ENCODE data around the gene GGT1.
"Not testable (repeated sequence)": the region's sequence is repeated elsewhere in the genome, so short reads cannot be mapped to it uniquely, and the experiment has no call there.

GGT1 gene

DNA sequence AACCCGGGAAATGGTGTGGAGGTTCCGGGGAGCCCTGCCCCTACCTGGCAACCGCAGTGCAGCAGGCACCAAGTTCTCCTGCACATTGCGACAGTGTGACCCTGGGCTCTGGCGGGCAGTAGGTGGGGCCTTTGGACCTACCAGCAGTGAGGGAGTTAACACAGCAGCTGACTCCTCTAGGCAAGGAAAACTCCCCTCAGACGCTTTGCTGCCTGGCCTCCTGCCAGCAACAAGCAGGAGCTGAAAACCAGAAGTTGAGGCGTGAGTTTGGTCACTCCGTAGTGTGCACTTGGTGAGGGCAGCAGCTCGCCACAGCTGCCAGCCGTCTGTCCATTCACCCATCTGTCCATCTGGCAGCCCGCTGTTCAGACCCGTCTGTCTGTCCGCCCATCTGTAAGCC, 29.6 kb downstream of the GGT1 start:
- H3K79me2 ChIP-seq (ENCODE audit: low read length); H3F3A ChIP-seq (ENCODE audit: insufficient read depth, low read length); H3K4me2 ChIP-seq (ENCODE audit: low read depth, low read length); H3K4me1 ChIP-seq (ENCODE audit: low read length); H3K27me3 ChIP-seq (replicated peaks; ENCODE audit: insufficient read depth, low read length); H2AFZ ChIP-seq (ENCODE audit: low read length); H3K4me3 ChIP-seq (ENCODE audit: low read length); H3K36me3 ChIP-seq (replicated peaks; ENCODE audit: insufficient read depth, low read length); H3K27ac ChIP-seq (ENCODE audit: low read length); H3K9me2 ChIP-seq (replicated peaks; ENCODE audit: insufficient read depth, low read length); H4K20me1 ChIP-seq (ENCODE audit: insufficient read depth, low read length); DNase-seq; H3K9me3 ChIP-seq (replicated peaks; ENCODE audit: insufficient read depth, low read length); H3K9ac ChIP-seq (ENCODE audit: low read length): not testable (repeated sequence)

DNA sequence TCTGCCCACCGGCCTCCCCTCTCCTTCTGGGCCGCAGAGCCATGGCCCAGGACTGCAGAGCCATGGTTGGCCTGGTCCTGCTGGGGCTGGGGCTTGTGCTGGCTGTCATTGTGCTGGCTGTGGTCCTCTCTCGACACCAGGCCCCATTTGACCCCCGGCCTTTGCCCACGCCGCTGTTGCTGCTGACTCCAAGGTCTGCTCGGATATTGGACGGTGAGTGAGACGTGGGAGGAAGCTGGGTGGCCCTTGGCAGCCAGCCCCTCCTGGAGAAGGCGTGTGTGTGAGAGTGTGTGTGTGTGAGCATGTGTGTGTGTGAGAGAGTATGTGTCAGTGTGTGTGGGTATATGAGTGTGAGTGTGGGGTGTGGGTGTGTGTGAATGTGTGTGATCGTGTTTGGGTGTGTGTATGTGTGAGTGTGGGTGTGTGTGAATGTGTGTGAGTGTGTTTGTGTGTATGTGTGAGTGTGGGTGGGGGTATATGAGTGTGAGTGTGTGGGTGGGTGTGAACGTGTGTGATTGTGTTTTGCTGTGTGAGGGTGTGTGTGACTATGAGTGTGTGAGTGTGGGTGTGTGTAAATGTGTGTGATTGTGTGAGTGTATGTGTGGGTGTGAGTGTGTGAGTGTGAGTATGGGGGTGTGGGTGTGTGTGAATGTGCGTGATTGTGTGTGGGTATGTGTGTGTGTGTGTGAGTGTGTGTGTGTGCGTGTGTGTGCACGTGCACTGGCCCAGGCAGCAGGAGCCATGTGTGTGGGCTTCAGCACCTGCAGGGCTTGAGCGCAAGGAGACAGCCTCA, 30.4 kb downstream of the GGT1 start:
- not testable (repeated sequence) for H3K4me1 ChIP-seq (ENCODE audit: low read length); H3K4me3 ChIP-seq (ENCODE audit: low read length); H3K9me3 ChIP-seq (replicated peaks; ENCODE audit: insufficient read depth, low read length); H3K27ac ChIP-seq (ENCODE audit: low read length); DNase-seq; H3K9me2 ChIP-seq (replicated peaks; ENCODE audit: insufficient read depth, low read length); H3K4me2 ChIP-seq (ENCODE audit: low read depth, low read length); H2AFZ ChIP-seq (ENCODE audit: low read length); H3K79me2 ChIP-seq (ENCODE audit: low read length); H3F3A ChIP-seq (ENCODE audit: insufficient read depth, low read length); H4K20me1 ChIP-seq (ENCODE audit: insufficient read depth, low read length); H3K36me3 ChIP-seq (replicated peaks; ENCODE audit: insufficient read depth, low read length); H3K27me3 ChIP-seq (replicated peaks; ENCODE audit: insufficient read depth, low read length); H3K9ac ChIP-seq (ENCODE audit: low read length)

DNA sequence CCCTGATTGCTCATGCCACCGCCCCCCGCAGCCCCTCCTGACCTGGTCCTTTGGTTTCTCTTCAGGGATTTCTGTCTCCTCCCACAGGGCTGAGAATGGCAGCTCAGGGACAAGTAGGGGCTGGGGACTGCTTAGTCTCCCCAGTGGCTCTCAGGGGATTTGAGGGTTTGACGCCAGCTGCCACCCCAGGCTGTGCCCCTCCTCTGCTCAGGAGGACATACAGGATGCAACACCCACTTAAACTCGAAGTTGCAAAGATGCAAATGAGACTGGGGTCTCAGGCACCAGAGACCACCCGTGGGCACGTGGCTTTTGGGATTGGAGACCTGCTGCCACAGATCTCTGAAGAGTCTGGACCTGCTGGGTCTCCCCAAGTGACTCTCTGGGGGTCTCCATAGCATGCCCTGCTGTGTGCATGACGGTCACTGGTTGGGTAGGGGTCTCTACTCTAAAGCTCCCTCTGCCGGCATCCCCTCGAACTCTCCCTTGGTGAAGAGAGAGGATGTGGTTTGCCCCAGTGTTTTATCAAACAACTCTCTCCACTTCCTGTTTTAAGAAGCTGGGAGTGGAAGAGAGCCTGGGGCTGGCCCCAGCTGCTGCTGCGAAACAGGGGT, 31.9 kb downstream of the GGT1 start:
- H3K4me3 ChIP-seq (ENCODE audit: low read length); DNase-seq; H3K9me3 ChIP-seq (replicated peaks; ENCODE audit: insufficient read depth, low read length): not testable (repeated sequence)

DNA sequence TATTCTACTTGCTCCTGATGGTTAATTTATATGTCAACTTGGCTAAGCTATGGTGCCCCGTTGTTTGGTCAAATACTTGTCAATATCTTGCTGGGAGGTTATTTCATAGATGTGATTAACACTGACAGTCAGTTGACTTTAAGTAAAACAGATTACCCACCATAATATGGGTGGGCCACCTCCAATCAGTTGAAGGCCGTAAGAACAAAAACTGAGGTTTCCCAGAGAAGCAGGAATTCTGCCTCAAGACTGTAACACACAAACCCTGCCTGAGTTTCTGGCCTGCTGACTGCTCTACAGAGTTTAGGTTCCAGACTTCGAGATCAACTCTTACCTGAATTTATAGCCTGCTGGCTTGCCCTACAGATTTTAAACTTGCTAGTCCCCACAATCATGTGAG, 33.5 kb downstream of the GGT1 start:
- not testable (repeated sequence) for H3K9me3 ChIP-seq (replicated peaks; ENCODE audit: insufficient read depth, low read length); H3K79me2 ChIP-seq (ENCODE audit: low read length); DNase-seq; H3K4me3 ChIP-seq (ENCODE audit: low read length); H3K4me2 ChIP-seq (ENCODE audit: low read depth, low read length); H3K9me2 ChIP-seq (replicated peaks; ENCODE audit: insufficient read depth, low read length); H4K20me1 ChIP-seq (ENCODE audit: insufficient read depth, low read length); H3K27me3 ChIP-seq (replicated peaks; ENCODE audit: insufficient read depth, low read length); H3K36me3 ChIP-seq (replicated peaks; ENCODE audit: insufficient read depth, low read length); H3K27ac ChIP-seq (ENCODE audit: low read length); H2AFZ ChIP-seq (ENCODE audit: low read length); H3F3A ChIP-seq (ENCODE audit: insufficient read depth, low read length); H3K9ac ChIP-seq (ENCODE audit: low read length); H3K4me1 ChIP-seq (ENCODE audit: low read length)

More for the DNA sequence above, 31.9 kb downstream of the GGT1 start:
- not testable (repeated sequence) for H4K20me1 ChIP-seq (ENCODE audit: insufficient read depth, low read length); H3K9me2 ChIP-seq (replicated peaks; ENCODE audit: insufficient read depth, low read length); H3K4me1 ChIP-seq (ENCODE audit: low read length); H3F3A ChIP-seq (ENCODE audit: insufficient read depth, low read length); H2AFZ ChIP-seq (ENCODE audit: low read length); H3K27ac ChIP-seq (ENCODE audit: low read length); H3K79me2 ChIP-seq (ENCODE audit: low read length); H3K9ac ChIP-seq (ENCODE audit: low read length); H3K4me2 ChIP-seq (ENCODE audit: low read depth, low read length); H3K27me3 ChIP-seq (replicated peaks; ENCODE audit: insufficient read depth, low read length); H3K36me3 ChIP-seq (replicated peaks; ENCODE audit: insufficient read depth, low read length)

DNA sequence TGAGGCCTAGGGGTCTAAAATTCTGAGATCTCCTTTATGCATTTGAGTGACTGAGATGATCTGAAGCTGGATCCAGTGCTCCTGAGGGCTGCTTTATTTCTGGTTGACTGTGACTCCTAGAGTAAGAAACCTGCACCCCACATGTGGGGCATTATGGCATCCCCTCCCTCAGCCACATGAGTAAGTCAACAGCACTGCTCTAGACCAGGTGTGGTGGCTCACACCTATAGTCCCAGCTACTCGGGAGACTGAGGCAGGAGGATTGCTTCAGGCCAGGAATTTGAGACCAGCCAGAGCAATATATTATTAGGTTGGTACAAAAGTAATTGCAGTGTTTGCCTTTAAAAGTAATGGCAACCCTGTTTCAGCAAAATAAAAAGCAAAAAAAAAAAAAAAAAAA, 39.3 kb downstream of the GGT1 start:
- H3K27me3 ChIP-seq (replicated peaks; ENCODE audit: insufficient read depth, low read length); H3K9ac ChIP-seq (ENCODE audit: low read length); H3F3A ChIP-seq (ENCODE audit: insufficient read depth, low read length); H3K36me3 ChIP-seq (replicated peaks; ENCODE audit: insufficient read depth, low read length); H3K27ac ChIP-seq (ENCODE audit: low read length); H3K79me2 ChIP-seq (ENCODE audit: low read length); H4K20me1 ChIP-seq (ENCODE audit: insufficient read depth, low read length); DNase-seq; H3K4me2 ChIP-seq (ENCODE audit: low read depth, low read length); H3K9me2 ChIP-seq (replicated peaks; ENCODE audit: insufficient read depth, low read length); H3K4me3 ChIP-seq (ENCODE audit: low read length); H3K9me3 ChIP-seq (replicated peaks; ENCODE audit: insufficient read depth, low read length); H2AFZ ChIP-seq (ENCODE audit: low read length); H3K4me1 ChIP-seq (ENCODE audit: low read length): not testable (repeated sequence)

DNA sequence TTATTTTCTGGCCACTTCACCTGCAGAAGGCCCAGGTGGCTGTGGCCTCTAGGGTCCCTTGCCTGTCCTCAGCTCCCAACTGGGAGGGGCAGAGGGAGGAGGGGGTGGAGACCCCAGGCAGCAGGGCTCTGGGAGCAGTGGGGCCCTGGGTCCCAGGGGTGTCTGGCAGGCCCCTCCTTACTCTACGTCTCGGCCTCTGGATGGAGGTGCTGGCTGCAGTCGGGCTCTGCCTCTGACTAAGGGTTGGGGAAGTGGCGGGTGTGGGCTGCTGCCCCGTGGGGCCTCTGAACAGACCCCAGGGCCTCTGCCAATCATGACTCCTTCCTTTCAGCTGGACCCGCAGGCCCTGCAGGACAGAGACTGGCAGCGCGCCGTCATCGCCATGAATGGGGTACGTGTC, 41.4 kb downstream of the GGT1 start:
- not testable (repeated sequence) for H3K9me3 ChIP-seq (replicated peaks; ENCODE audit: insufficient read depth, low read length); H3K4me2 ChIP-seq (ENCODE audit: low read depth, low read length); H3K27ac ChIP-seq (ENCODE audit: low read length); H3K4me1 ChIP-seq (ENCODE audit: low read length); H4K20me1 ChIP-seq (ENCODE audit: insufficient read depth, low read length); H3K4me3 ChIP-seq (ENCODE audit: low read length); H3K9ac ChIP-seq (ENCODE audit: low read length); H3K36me3 ChIP-seq (replicated peaks; ENCODE audit: insufficient read depth, low read length); DNase-seq; H3K79me2 ChIP-seq (ENCODE audit: low read length); H3F3A ChIP-seq (ENCODE audit: insufficient read depth, low read length); H2AFZ ChIP-seq (ENCODE audit: low read length); H3K27me3 ChIP-seq (replicated peaks; ENCODE audit: insufficient read depth, low read length); H3K9me2 ChIP-seq (replicated peaks; ENCODE audit: insufficient read depth, low read length)

DNA sequence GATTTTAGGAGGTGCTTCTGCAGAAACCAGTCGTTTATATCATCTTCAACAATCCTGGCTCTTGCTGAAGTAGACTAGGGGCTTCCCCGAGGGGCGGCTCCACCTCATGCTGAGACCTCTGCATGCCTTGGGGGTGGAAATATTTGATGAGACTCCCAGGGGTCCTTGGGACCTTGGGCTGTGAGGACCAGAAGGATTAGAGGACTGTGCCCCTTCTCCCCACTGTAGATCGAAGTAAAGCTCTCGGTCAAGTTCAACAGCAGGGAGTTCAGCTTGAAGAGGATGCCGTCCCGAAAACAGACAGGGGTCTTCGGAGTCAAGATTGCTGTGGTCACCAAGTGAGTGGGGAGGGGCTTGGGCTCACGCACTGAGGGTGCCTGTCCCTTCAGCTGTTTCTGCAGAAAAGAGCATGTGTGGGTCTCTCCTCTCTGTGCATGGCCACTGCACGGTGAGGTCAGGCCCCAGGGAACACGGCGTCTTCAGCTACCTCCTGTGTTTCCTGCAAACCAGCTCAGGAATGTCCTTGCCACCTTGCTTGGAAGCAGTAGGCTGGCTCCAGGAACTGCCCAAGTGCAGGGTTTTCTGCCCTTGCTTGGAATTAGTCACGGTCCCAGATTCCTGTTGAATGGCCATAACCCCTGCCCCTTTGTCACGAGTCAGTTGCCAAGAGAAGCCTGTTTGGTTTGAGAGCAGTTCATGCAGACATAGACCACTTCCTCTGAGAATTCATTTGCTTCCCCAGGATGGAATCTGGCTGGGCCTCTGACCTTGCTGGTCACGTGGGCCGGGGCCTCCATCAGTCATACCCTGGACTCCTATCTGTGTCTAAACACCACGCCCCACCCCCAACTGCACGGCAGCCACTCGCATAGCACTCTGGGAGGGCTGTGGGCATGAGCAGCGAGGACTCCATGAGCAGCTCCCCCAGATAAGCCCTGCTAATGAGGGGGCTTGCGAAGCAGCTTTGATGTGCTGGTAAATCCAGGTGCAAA, 42.7 kb downstream of the GGT1 start:
- not testable (repeated sequence) for H3K9ac ChIP-seq (ENCODE audit: low read length); H3K36me3 ChIP-seq (replicated peaks; ENCODE audit: insufficient read depth, low read length); H2AFZ ChIP-seq (ENCODE audit: low read length); H3K4me1 ChIP-seq (ENCODE audit: low read length); H3K79me2 ChIP-seq (ENCODE audit: low read length); H3K9me2 ChIP-seq (replicated peaks; ENCODE audit: insufficient read depth, low read length); H3K9me3 ChIP-seq (replicated peaks; ENCODE audit: insufficient read depth, low read length); DNase-seq; H3K4me3 ChIP-seq (ENCODE audit: low read length); H3K27me3 ChIP-seq (replicated peaks; ENCODE audit: insufficient read depth, low read length); H3F3A ChIP-seq (ENCODE audit: insufficient read depth, low read length); H4K20me1 ChIP-seq (ENCODE audit: insufficient read depth, low read length); H3K27ac ChIP-seq (ENCODE audit: low read length); H3K4me2 ChIP-seq (ENCODE audit: low read depth, low read length)
